GM23248 (cell line): Measurements from ENCODE around the gene RAPGEF3. TPM values are rescaled to one million over a fixed set of nuclear protein-coding genes. Genes with fewer than 3 reads are reported as not detected.

Experiments
- DNase-seq: peaks from one replicate; pipeline ENCODE4 v3.0.0-alpha.2; 2015
- H2AFZ ChIP-seq: fragments of 200-600 bp; sonication (generic); 2 replicates; pipeline ENCODE4 v1.6.1; 2016; ENCODE audit warnings: antibody characterized with exemption
- H3F3A ChIP-seq: fragments of 200-600 bp; sonication (generic); 2 replicates; pipeline ENCODE4 v1.6.1; 2016; ENCODE audit warnings: mild to moderate bottlenecking, antibody characterized with exemption, mixed run types; ENCODE audit not compliant: insufficient read depth
- H3K27ac ChIP-seq: fragments of 200-600 bp; sonication (generic); 2 replicates; pipeline ENCODE4 v1.5.1; 2016; ENCODE audit warnings: mild to moderate bottlenecking
- H3K27me3 ChIP-seq: fragments of 200-600 bp; sonication (generic); replicated peaks from 2 replicates; pipeline ENCODE4 v1.6.1; 2016; ENCODE audit warnings: mild to moderate bottlenecking; ENCODE audit not compliant: insufficient read depth
- H3K36me3 ChIP-seq: fragments of 200-600 bp; sonication (generic); 2 replicates; pipeline ENCODE4 v1.6.1; 2016; ENCODE audit warnings: low read depth, mild to moderate bottlenecking
- H3K4me1 ChIP-seq: fragments of 200-600 bp; sonication (generic); 2 replicates; pipeline ENCODE4 v1.6.1; 2016; ENCODE audit warnings: mild to moderate bottlenecking; ENCODE audit not compliant: insufficient read depth
- H3K4me2 ChIP-seq: fragments of 200-600 bp; sonication (generic); one replicate; pipeline ENCODE4 v1.6.1; 2016; ENCODE audit warnings: mild to moderate bottlenecking; ENCODE audit not compliant: unreplicated experiment
- H3K4me3 ChIP-seq: fragments of 200-600 bp; sonication (generic); 2 replicates; pipeline ENCODE4 v1.5.1; 2016; ENCODE audit warnings: mild to moderate bottlenecking
- H3K79me2 ChIP-seq: fragments of 200-600 bp; sonication (generic); 2 replicates; pipeline ENCODE4 v1.6.1; 2016; ENCODE audit warnings: mild to moderate bottlenecking; ENCODE audit not compliant: insufficient read depth
- H3K9ac ChIP-seq: fragments of 200-600 bp; sonication (generic); 2 replicates; pipeline ENCODE4 v1.6.1; 2016; ENCODE audit warnings: mild to moderate bottlenecking
- H3K9me2 ChIP-seq: fragments of 200-600 bp; sonication (generic); 2 replicates; pipeline ENCODE4 v1.6.1; 2016; ENCODE audit warnings: mixed run types, mild to moderate bottlenecking, moderate library complexity; ENCODE audit not compliant: insufficient read depth
- H3K9me3 ChIP-seq: fragments of 200-600 bp; sonication (generic); one replicate; pipeline ENCODE4 v1.6.1; 2017; ENCODE audit warnings: low read depth
- H4K20me1 ChIP-seq: fragments of 200-600 bp; sonication (generic); 2 replicates; pipeline ENCODE4 v1.6.0; 2016; ENCODE audit not compliant: insufficient read depth
- EZH2 ChIP-seq: fragments of 200-600 bp; sonication (generic); IDR thresholded peaks from 2 replicates; pipeline ENCODE4 v1.6.1; 2018; ENCODE audit warnings: antibody characterized with exemption, mild to moderate bottlenecking; ENCODE audit not compliant: insufficient read depth, poor library complexity, severe bottlenecking
- EZH2phosphoT487 ChIP-seq: fragments of 200-600 bp; sonication (generic); IDR thresholded peaks from 2 replicates; pipeline ENCODE4 v1.6.1; 2018; ENCODE audit warnings: antibody characterized with exemption, moderate library complexity, mild to moderate bottlenecking, low read depth; ENCODE audit not compliant: insufficient read depth
- WGBS, 2 experiments: methylation state at CpG; one replicate each; pipeline ENCODE4 v1.1.6; 2015 to 2017; ENCODE audit warnings: low lambda C conversion rate in 2 of 2, low coverage in 1 of 2; ENCODE audit errors: missing lambda C conversion rate in 2 of 2; 5-methylcytosine and 5-hydroxymethylcytosine counted together
- in situ Hi-C: fragments of 300-500 bp; cut with MboI; formaldehyde crosslinking; loops from 2 replicates; pipeline ENCODE4 v1.15.0; 2020
- polyA plus RNA-seq: library from polyadenylated mRNA; unstranded; fragments of >200 nt; fragmentation: Nextera tagmentation; extraction: Ambion mirVana; gene quantifications from 2 replicates; pipeline ENCODE4 v1.2.1, GENCODE V29; 2016
- total RNA-seq: library from RNA; depleted of rRNA; stranded (reverse); fragments of >200 nt; shearing (Covaris generic); gene quantifications from 2 replicates; pipeline ENCODE4 v1.2.3, GENCODE V29; 2014

The RAPGEF3 gene
- total and polyA plus RNA-seq, 2 experiments from 2014 or later: 1.4 to 3.7 TPM

DNA sequence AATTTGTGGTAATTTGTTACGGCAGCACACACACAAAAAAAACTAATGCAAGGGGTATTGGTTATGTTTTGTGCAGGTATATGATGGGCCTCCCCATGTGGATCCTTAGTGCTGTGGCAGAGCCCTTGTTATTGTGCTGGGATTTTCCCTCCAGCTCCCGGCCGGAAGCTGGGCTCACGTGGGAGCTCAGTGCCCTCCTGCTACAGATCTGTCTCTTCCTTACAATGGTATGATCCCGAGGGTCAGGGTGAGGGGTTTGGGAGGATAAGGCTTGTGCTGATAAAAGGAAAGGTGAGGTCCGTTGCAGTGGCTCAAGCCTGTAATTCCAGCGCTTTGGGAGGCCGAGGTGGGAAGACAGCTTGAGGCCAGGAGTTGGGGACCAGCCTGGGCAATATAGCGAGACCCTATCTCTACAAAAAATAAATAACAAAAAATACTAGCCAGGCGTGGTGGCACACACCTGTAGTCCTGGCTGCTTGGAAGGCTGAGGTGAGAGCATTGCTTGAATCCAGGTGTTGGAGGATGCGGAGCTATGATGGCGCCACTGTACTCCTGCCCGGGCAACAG is 13.5 kb upstream of the RAPGEF3 start:
- Histone ChIP-seq H3K9me3 (no peaks in the 10 kb centered on the region), H3K79me2 (no peaks in the 10 kb centered on the region), H3K9me2 (no peaks in the 10 kb centered on the region), H3K27ac (no peak overlapping the region), H3K4me3 (peak overlapping the region; percentile 82; the same call in 1 of the 2 replicates), H3K9ac (no peak overlapping the region), H3K27me3 (no peaks in the 10 kb centered on the region), H3K4me2 (no peak overlapping the region), H2AFZ (peak overlapping the region; percentile 54; the same call in 1 of the 2 replicates), H3F3A (peaks cover 16% of the 10 kb centered on the region; the same call in 1 of the 2 replicates), H4K20me1 (no peaks in the 10 kb centered on the region), H3K36me3 (no peaks in the 10 kb centered on the region), H3K4me1 (peaks cover 45% of the 10 kb centered on the region)
- no peak for TF ChIP-seq EZH2
- TF ChIP-seq EZH2phosphoT487: no peak
- no peak for DNase-seq
- WGBS, 2 experiments: 89 to 92% methylated on average over 13 of the region's 13 CpGs
- in situ Hi-C loops: no loop called here

DNA sequence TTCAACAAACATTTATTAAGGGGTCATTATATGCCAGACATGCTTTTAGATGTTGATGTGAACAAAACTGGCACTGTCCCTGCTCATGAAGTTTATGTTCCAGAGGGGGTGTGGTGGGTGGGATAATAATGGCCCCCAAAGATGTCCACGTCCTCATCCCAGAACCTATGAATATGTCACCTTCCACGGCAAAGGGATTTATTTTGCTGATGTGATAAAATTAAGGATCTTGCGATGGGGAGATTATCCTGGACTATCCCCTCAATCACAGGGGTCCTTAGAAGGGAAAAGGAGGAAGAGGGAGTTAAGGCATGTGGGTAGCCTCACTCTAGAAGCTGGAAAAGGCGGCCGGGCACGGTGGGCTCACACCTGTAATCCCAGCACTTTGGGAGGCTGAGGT is 12.6 kb upstream of the RAPGEF3 start:
- Histone ChIP-seq H3K9me2 (no peaks in the 10 kb centered on the region), H3K9ac (no peak overlapping the region), H3K79me2 (no peaks in the 10 kb centered on the region), H3F3A (peaks cover 16% of the 10 kb centered on the region; the same call in 1 of the 2 replicates), H3K9me3 (no peaks in the 10 kb centered on the region), H3K4me1 (peaks cover 36% of the 10 kb centered on the region), H2AFZ (no peak overlapping the region), H3K36me3 (no peaks in the 10 kb centered on the region), H3K27me3 (no peaks in the 10 kb centered on the region), H3K4me2 (no peak overlapping the region), H4K20me1 (no peaks in the 10 kb centered on the region), H3K4me3 (no peak overlapping the region), H3K27ac (no peak overlapping the region)
- WGBS, 2 experiments: 76 to 80% methylated on average over 6 of the region's 6 CpGs
- in situ Hi-C loops: no loop called here
- TF ChIP-seq EZH2 (no peak), EZH2phosphoT487 (no peak)
- DNase-seq: no peak

DNA sequence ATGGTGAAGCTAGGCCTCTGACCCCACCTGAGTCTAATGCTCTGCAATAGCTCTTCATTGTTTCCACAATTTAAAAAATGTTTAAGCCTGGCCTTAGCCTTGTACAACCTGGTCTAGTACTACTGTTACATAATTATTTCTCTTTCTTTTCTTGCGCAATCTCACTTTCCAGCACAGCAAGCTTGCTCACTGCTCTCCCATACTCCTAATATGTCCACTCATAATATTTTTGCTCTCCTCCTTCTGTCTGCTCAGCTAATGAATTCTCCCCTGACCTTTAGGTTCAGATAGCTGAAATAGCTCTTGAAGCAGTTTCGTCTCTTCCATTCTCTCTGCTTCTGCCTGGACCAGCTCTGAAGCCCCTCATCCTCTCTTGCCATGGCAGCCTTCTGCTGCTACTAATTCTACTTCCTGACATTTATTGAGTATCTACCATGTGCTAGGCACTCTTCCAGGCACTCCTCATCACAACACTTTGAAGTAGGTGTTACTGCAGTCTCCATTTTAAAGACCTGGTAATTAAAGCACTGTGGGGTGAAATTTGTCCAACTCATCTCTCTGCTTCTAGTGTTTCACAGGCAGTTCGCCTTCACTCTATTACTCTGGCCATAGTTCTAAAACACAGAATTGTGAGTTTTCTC is 11.5 kb upstream of the RAPGEF3 start:
- no peak overlapping the region for H2AFZ ChIP-seq
- H3K36me3 ChIP-seq: no peaks in the 10 kb centered on the region
- H3K4me2 ChIP-seq: no peak overlapping the region
- in situ Hi-C loops: no loop called here
- H3K27me3 ChIP-seq: no peaks in the 10 kb centered on the region
- 77 to 80% methylated on average over 3 of the region's 3 CpGs for WGBS, 2 experiments
- TF ChIP-seq EZH2phosphoT487 (no peak), EZH2 (no peak)
- DNase-seq: peak; percentile 81
- H3F3A ChIP-seq: peaks cover 16% of the 10 kb centered on the region; the same call in 1 of the 2 replicates
- no peak overlapping the region for H3K9ac ChIP-seq
- H4K20me1 ChIP-seq: no peaks in the 10 kb centered on the region
- H3K79me2 ChIP-seq: no peaks in the 10 kb centered on the region
- no peaks in the 10 kb centered on the region for H3K9me3 ChIP-seq
- H3K9me2 ChIP-seq: no peaks in the 10 kb centered on the region
- H3K27ac ChIP-seq: no peak overlapping the region
- H3K4me1 ChIP-seq: peaks cover 25% of the 10 kb centered on the region
- H3K4me3 ChIP-seq: no peak overlapping the region

DNA sequence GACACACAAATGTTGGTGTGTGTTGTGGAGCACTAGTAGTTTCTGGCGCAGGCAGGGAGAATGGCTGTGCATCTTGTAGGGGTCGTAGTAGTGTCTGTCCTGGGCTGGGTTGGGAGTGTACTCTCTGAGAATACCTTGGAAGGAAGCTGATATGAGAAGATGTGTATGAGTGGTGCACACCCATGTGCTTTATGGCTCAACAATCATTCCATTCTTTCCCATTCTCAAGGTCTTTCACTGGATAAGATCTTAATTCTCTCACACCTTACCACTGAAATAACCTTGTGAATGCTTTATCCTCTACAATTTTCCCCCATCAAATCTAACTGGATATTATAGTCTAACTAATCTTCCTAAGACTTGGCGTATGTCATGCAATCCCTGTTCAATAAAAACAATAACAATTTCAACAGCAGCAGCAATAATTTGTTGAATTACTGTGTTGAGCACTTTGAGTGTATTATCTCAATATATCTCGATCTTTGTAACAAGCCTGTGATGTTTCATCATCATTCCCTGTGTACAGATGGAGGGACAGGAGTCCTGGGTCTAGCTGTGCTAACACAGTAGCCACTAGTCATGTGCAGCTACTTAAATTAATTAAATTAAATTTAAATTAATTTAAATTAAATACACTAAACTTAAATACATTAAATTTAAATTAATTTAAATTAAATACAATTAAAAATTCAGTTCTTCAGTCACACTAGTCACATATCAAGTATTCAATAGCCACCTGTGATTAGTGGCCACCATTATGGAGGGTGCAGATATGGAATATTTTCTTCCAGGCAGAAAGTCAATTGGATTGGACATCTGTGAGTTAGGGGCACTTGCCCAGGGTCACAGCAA is 10.8 kb upstream of the RAPGEF3 start:
- H3F3A ChIP-seq: peaks cover 16% of the 10 kb centered on the region; the same call in 1 of the 2 replicates
- H3K9me3 ChIP-seq: no peaks in the 10 kb centered on the region
- no peak overlapping the region for H2AFZ ChIP-seq
- no peak overlapping the region for H3K27ac ChIP-seq
- WGBS, 2 experiments: 92 to 97% methylated on average over 4 of the region's 4 CpGs
- no peaks in the 10 kb centered on the region for H4K20me1 ChIP-seq
- no peak for TF ChIP-seq EZH2
- TF ChIP-seq EZH2phosphoT487: no peak
- no peaks in the 10 kb centered on the region for H3K27me3 ChIP-seq
- in situ Hi-C loops: no loop called here
- no peak for DNase-seq
- no peak overlapping the region for H3K9ac ChIP-seq
- peaks cover 24% of the 10 kb centered on the region for H3K4me1 ChIP-seq
- no peak overlapping the region for H3K4me2 ChIP-seq
- no peak overlapping the region for H3K4me3 ChIP-seq
- H3K79me2 ChIP-seq: no peaks in the 10 kb centered on the region
- no peaks in the 10 kb centered on the region for H3K36me3 ChIP-seq
- no peaks in the 10 kb centered on the region for H3K9me2 ChIP-seq
